HL-60 (cell line): Measurements from ENCODE around the gene MMP1.

Experiments
- DNase-seq, 2 experiments: peaks; one replicate each; pipeline ENCODE4 v3.0.0-alpha.2; 2010 to 2020; ENCODE audit warnings: low read depth in 1 of 2, low spot score in 1 of 2
- H3K27ac ChIP-seq: fragments of 250-450 bp; sonication (Bioruptor Pico); replicated peaks from 2 replicates; pipeline ENCODE4 v1.5.1; 2020; ENCODE audit warnings: mild to moderate bottlenecking, moderate library complexity
- H3K27me3 ChIP-seq: fragments of 250-450 bp; sonication (Bioruptor Pico); 2 replicates; pipeline ENCODE4 v1.5.1; 2021; ENCODE audit warnings: mild to moderate bottlenecking, moderate library complexity; ENCODE audit not compliant: insufficient read depth, poor library complexity, severe bottlenecking
- H3K4me3 ChIP-seq: replicated peaks from 2 replicates; pipeline ENCODE4 v1.5.1; 2011; ENCODE audit warnings: mild to moderate bottlenecking, control low read depth, low read length; ENCODE audit not compliant: insufficient read depth
- CTCF ChIP-seq: IDR thresholded peaks from one replicate; pipeline ENCODE4 v1.5.1; 2011; ENCODE audit warnings: low read length, control low read depth, inconsistent platforms; ENCODE audit not compliant: insufficient read depth
- GABPA ChIP-seq: IDR thresholded peaks from 2 replicates; pipeline ENCODE4 v1.6.1; 2012; ENCODE audit warnings: low read depth
- POLR2AphosphoS5 ChIP-seq: IDR thresholded peaks from 2 replicates; pipeline ENCODE4 v1.6.1; 2012; ENCODE audit warnings: low read depth
- REST ChIP-seq: IDR thresholded peaks from 2 replicates; pipeline ENCODE4 v1.6.1; 2012; ENCODE audit warnings: low read depth; ENCODE audit not compliant: insufficient replicate concordance
- SPI1 ChIP-seq: IDR thresholded peaks from 2 replicates; pipeline ENCODE4 v1.6.1; 2012; ENCODE audit warnings: low read depth, mild to moderate bottlenecking, borderline replicate concordance

The MMP1 gene

GRCh38 chr11:102762361-102762767 lies 35.6 kb downstream of the MMP1 start:
- peaks cover 9% of the 10 kb centered on the region for H3K27me3 ChIP-seq
- H3K27ac ChIP-seq: no peak overlapping the region
- no peak overlapping the region for H3K4me3 ChIP-seq
- no peak for DNase-seq
- TF ChIP-seq GABPA (no peak), CTCF (no peak), POLR2AphosphoS5 (no peak), REST (no peak), SPI1 (no peak)

DNA sequence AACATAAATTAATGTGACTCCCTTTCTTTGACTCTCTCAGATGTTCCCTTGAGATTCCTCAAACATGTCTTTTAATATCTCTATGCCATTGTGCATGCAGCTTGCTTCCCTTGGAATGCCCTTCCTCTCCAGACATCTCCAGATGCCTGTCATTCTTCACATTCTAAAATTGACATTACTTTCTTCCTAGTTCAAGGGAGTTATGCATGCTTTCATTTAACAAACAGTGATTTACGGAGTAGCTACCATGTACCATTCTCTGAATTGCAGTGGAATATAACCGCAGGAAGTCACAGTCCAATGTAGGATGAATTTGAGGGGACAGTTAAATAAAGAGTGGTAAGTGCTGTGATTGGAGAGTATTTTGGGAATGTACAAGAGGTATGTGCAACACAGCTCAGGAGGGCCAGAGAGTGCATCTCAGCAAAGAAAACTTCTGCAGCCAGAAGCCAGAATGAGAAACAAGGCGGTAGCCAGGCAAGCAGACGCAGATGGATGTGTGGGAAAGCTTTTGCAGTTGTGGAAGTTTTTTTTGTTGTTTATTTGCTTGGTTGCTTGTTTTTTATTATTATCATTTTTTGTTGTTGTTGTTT lies 36.2 kb downstream of the MMP1 start:
- TF ChIP-seq CTCF: no peak
- TF ChIP-seq GABPA: no peak
- no peak for TF ChIP-seq SPI1
- TF ChIP-seq REST: no peak
- no peak for TF ChIP-seq POLR2AphosphoS5
- Histone ChIP-seq H3K27me3 (peaks cover 9% of the 10 kb centered on the region), H3K4me3 (no peak overlapping the region), H3K27ac (no peak overlapping the region)
- DNase-seq: no peak

DNA sequence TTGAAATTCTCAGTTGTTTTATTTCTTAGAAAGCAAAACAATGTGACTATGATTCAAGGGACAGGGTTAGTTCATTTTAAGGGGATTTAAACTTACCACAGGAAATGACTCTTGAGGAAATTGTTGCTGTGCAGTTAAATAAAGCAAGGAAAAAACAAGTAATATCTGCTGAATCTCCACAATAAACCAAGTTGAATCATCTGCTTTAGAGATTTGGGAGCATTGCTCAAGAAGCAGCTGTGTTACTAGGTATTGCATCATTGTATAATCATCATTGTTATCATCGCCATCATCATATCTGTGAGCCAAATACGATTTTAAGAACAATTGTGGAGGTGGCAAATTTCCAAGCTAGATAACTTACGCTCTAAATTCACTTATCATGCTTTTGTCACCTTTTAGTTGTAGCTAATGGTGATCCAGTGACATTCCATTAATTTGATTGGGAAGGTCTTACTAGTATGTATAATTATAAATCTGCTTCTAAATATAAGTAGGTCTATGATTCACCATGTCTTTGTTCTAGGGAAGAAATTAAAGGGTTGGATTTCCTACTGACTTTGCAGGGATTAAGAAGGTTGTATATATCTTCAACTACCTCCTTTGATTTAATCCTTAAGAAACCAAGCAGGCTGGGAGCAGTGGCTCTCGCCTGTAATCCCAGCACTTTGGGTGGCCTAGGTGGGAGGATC lies 37.5 kb downstream of the MMP1 start:
- TF ChIP-seq SPI1 (no peak), GABPA (no peak), REST (no peak), CTCF (no peak), POLR2AphosphoS5 (no peak)
- H3K27ac ChIP-seq: no peak overlapping the region
- H3K4me3 ChIP-seq: no peak overlapping the region
- peaks cover 9% of the 10 kb centered on the region for H3K27me3 ChIP-seq
- peak in 1 of 2 experiments; percentile 16 for DNase-seq
